NCI-H345 treated with DMSO at 0.1 percent for 48 hours (cell line): ENCODE measurements around the gene PLB1.

Experiments
- DNase-seq: peaks from one replicate; lab custom pipeline; 2025; ENCODE audit not compliant: unreplicated experiment; lab: John Stamatoyannopoulos, UW

The PLB1 gene

GRCh38 chr2:28496781-28497180, 921 bp downstream of the PLB1 start:
- DNase-seq: no peak

- no peak for DNase-seq
Observed at GRCh38 chr2:28497206-28497605, 1.3 kb downstream of the PLB1 start.

GRCh38 chr2:28499282-28499681, 3.4 kb downstream of the PLB1 start:
- no peak for DNase-seq

GRCh38 chr2:28505361-28505760, 9.5 kb downstream of the PLB1 start:
- DNase-seq: no peak

GRCh38 chr2:28506112-28506910, 10.5 kb downstream of the PLB1 start:
- no peak for DNase-seq

- DNase-seq: no peak
Observed at GRCh38 chr2:28507796-28508764, 12.2 kb downstream of the PLB1 start.

- no peak for DNase-seq
Observed at GRCh38 chr2:28509361-28509760, 13.5 kb downstream of the PLB1 start.

- DNase-seq: no peak
Observed at GRCh38 chr2:28510184-28510583, 14.3 kb downstream of the PLB1 start.

GRCh38 chr2:28511871-28512606, 16.2 kb downstream of the PLB1 start:
- DNase-seq: no peak

- no peak for DNase-seq
Observed at GRCh38 chr2:28512607-28512965, 16.7 kb downstream of the PLB1 start.

GRCh38 chr2:28513097-28513496, 17.2 kb downstream of the PLB1 start:
- no peak for DNase-seq

- DNase-seq: no peak
Observed at GRCh38 chr2:28515176-28515751, 19.4 kb downstream of the PLB1 start.

GRCh38 chr2:28516430-28516829, 20.6 kb downstream of the PLB1 start:
- no peak for DNase-seq

- no peak for DNase-seq
Observed at GRCh38 chr2:28516950-28517349, 21.1 kb downstream of the PLB1 start.

- no peak for DNase-seq
Observed at GRCh38 chr2:28521663-28522062, 25.8 kb downstream of the PLB1 start.

- DNase-seq: no peak
Observed at GRCh38 chr2:28522481-28522880, 26.6 kb downstream of the PLB1 start.

- no peak for DNase-seq
Observed at GRCh38 chr2:28523902-28524301, 28.0 kb downstream of the PLB1 start.

- no peak for DNase-seq
Observed at GRCh38 chr2:28525481-28525880, 29.6 kb downstream of the PLB1 start.

- no peak for DNase-seq
Observed at GRCh38 chr2:28526527-28527132, 30.8 kb downstream of the PLB1 start.

GRCh38 chr2:28527196-28527595, 31.3 kb downstream of the PLB1 start:
- no peak for DNase-seq

- no peak for DNase-seq
Observed at GRCh38 chr2:28528206-28528605, 32.3 kb downstream of the PLB1 start.
